SK-N-SH treated with all-trans-retinoic acid at 6 μM for 48 hours (cell line): ENCODE measurements around the gene KIF22.

Experiments used
- ATAC-seq: fragments of 200-7000 bp; cut with Tn5 transposase; 3 replicates; pipeline ENCODE4 v1.9.1; 2020; ENCODE audit warnings: mild to moderate bottlenecking, moderate library complexity
- ARNTL ChIP-seq: fragments of 450-650 bp; formaldehyde crosslinking; IDR thresholded peaks from 2 replicates; pipeline ENCODE4 v1.5.0; 2020; ENCODE audit warnings: low read depth, mild to moderate bottlenecking, moderate library complexity, borderline replicate concordance
- BACH2 ChIP-seq: fragments of 250-450 bp; sonication (Bioruptor Pico); IDR thresholded peaks from 2 replicates; pipeline ENCODE4 v1.9.0; 2021; ENCODE audit warnings: mild to moderate bottlenecking, borderline replicate concordance
- CSDC2 ChIP-seq: fragments of 250-450 bp; sonication (Bioruptor Pico); IDR thresholded peaks from 2 replicates; pipeline ENCODE4 v1.5.0; 2020; ENCODE audit warnings: mild to moderate bottlenecking, moderate library complexity
- ESRRG ChIP-seq: fragments of 250-450 bp; sonication (Bioruptor Pico); IDR thresholded peaks from 2 replicates; pipeline ENCODE4 v1.6.1; 2021; ENCODE audit warnings: mild to moderate bottlenecking
- GLIS3 ChIP-seq: fragments of 250-450 bp; sonication (Bioruptor Pico); IDR thresholded peaks from 2 replicates; pipeline ENCODE4 v1.5.0; 2020; ENCODE audit warnings: mild to moderate bottlenecking, moderate library complexity
- ISL1 ChIP-seq: fragments of 250-450 bp; sonication (Bioruptor Pico); IDR thresholded peaks from 2 replicates; pipeline ENCODE4 v2.1.2; 2022; ENCODE audit warnings: mild to moderate bottlenecking, moderate library complexity
- PPARA ChIP-seq: fragments of 250-450 bp; sonication (Bioruptor Pico); IDR thresholded peaks from 2 replicates; pipeline ENCODE4 v1.5.0; 2020; ENCODE audit warnings: mild to moderate bottlenecking, borderline replicate concordance
- RARB ChIP-seq: fragments of 250-450 bp; sonication (Bioruptor Pico); IDR thresholded peaks from 2 replicates; pipeline ENCODE4 v1.8.0; 2021; ENCODE audit warnings: mild to moderate bottlenecking, moderate library complexity
- SNAI2 ChIP-seq: fragments of 250-450 bp; sonication (Bioruptor Pico); IDR thresholded peaks from 2 replicates; pipeline ENCODE4 v1.5.0; 2020; ENCODE audit warnings: mild to moderate bottlenecking, moderate library complexity
- TCF4 ChIP-seq: fragments of 250-450 bp; sonication (Bioruptor Pico); IDR thresholded peaks from 2 replicates; pipeline ENCODE4 v1.8.0; 2021; ENCODE audit warnings: mild to moderate bottlenecking, moderate library complexity, borderline replicate concordance
- ZC3H10 ChIP-seq: fragments of 250-450 bp; sonication (Bioruptor Pico); IDR thresholded peaks from 2 replicates; pipeline ENCODE4 v1.5.1; 2021; ENCODE audit warnings: mild to moderate bottlenecking, moderate library complexity
- ZFP3 ChIP-seq: fragments of 250-450 bp; sonication (Bioruptor Pico); IDR thresholded peaks from 2 replicates; pipeline ENCODE4 v1.5.0; 2020; ENCODE audit warnings: mild to moderate bottlenecking, moderate library complexity
- ZFP30 ChIP-seq: fragments of 450-650 bp; formaldehyde crosslinking; IDR thresholded peaks from 2 replicates; pipeline ENCODE4 v1.5.0; 2022; ENCODE audit warnings: mild to moderate bottlenecking, moderate library complexity
- ZNF565 ChIP-seq: fragments of 450-650 bp; formaldehyde crosslinking; conservative IDR thresholded peaks from 2 replicates; pipeline ENCODE4 v1.5.0; 2020; ENCODE audit warnings: low read depth, mild to moderate bottlenecking, moderate library complexity
- ZNF70 ChIP-seq: fragments of 450-650 bp; formaldehyde crosslinking; IDR thresholded peaks from 2 replicates; pipeline ENCODE4 v1.5.0; 2020; ENCODE audit warnings: mild to moderate bottlenecking, moderate library complexity
- ZNF8 ChIP-seq: fragments of 450-650 bp; formaldehyde crosslinking; IDR thresholded peaks from 2 replicates; pipeline ENCODE4 v1.5.0; 2020; ENCODE audit warnings: mild to moderate bottlenecking, moderate library complexity
- TF ChIP-seq, protein P1 (sequence below): fragments of 250-450 bp; sonication (Bioruptor Pico); IDR thresholded peaks from 2 replicates; pipeline ENCODE4 v1.8.0; 2021; ENCODE audit warnings: low read depth, mild to moderate bottlenecking, moderate library complexity, borderline replicate concordance
- TF ChIP-seq, protein P2 (sequence below): fragments of 250-450 bp; sonication (Bioruptor Pico); IDR thresholded peaks from 2 replicates; pipeline ENCODE4 v1.5.1; 2021; ENCODE audit warnings: mild to moderate bottlenecking, moderate library complexity
- TF ChIP-seq, protein P3 (sequence below): fragments of 250-450 bp; sonication (Bioruptor Pico); IDR thresholded peaks from 2 replicates; pipeline ENCODE4 v1.5.1; 2020; ENCODE audit warnings: low read depth, mild to moderate bottlenecking, moderate library complexity
- TF ChIP-seq, protein P4 (sequence below): fragments of 250-450 bp; sonication (Bioruptor Pico); IDR thresholded peaks from 2 replicates; pipeline ENCODE4 v1.5.0; 2020; ENCODE audit warnings: mild to moderate bottlenecking, moderate library complexity
- TF ChIP-seq, protein P5 (sequence below): fragments of 250-450 bp; sonication (Bioruptor Pico); IDR thresholded peaks from 2 replicates; pipeline ENCODE4 v1.8.0; 2020; ENCODE audit warnings: mild to moderate bottlenecking, moderate library complexity, borderline replicate concordance

KIF22 gene

DNA sequence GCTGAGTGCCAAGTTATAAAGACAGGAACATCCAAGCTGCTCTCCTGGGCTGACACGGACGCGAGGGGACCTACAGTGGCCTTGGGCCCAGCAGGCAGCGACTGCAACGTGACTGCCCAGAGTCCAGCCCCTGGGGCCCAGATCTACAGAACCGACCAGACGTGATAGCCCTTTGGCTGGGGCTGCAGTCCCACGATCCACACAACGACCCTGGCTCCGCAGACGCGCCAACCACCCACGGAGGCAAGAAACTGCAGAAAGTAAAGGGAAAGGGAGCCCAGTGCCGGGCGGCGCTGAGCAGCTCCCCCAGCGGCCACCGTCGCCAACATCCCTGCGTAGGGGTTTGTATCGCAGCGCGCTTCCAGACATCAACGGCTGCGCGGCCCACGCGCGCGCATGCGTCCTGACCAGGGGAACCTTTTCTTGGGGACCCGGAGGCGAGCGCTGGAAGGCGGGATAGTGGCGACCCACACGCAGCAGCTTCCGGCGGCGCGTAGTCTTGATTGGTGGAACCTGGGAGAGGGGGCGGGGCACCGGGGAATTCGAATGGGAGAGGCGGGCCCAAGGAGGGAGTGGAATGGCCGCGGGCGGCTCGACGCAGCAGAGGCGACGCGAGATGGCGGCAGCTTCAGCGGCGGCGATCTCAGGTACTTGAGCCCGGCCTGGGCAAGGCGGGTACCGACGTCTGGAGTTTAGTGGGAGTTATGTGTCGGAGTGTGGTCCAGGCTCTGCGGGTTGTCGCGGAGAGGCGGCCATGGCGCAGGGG lies at the start of gene KIF22:
Gene KIF22 (plus strand): TSS at position 569 of the 766 bp plus-strand sequence. CDS start 9 bp downstream, at position 578.
- peak; percentile 99 for ATAC-seq
- TF ChIP-seq ZNF70 (CRISPR knock-in tag) (no peak), PPARA (no peak), ARNTL (no peak), ZNF8 (CRISPR knock-in tag) (no peak), BACH2 (no peak), ESRRG (CRISPR knock-in tag) (no peak), ZC3H10 (CRISPR knock-in tag) (no peak), RARB (no peak), GLIS3 (CRISPR knock-in tag) (no peak), TCF4 (CRISPR knock-in tag) (no peak)

DNA sequence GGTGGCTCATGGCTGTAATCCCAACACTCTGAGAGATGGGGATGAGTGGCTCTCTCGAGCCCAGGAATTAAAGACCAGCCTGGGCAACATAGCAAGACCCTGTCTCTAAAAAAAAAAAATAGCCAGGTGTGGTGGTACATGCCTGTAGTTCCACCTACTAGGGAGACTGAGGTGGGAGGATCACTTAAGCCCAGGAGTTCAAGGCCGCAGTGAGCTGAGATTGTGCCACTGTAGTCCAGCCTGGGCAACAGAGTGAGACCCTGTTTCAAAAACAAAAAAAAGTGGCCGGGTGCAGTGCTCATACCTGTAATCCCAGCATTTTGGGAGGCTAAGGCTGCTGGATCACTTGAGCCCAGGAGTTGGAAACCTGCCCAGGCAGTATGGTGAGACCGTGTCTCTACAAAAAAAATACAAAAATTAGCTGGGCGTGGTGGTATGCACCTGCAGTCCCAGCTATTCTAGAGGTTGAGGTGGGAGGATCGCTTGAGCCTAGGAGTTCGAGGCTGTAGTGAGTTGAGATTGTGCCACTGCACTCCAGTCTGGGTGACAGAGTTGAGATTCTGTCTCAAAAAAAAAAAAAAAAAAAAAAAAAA lies 47.8 kb upstream of the KIF22 start:
- TF ChIP-seq PPARA (no peak), CSDC2 (no peak), ESRRG (CRISPR knock-in tag) (no peak), ARNTL (no peak), BACH2 (no peak), TCF4 (CRISPR knock-in tag) (no peak), ZNF70 (CRISPR knock-in tag) (no peak), SNAI2 (CRISPR knock-in tag) (no peak), ISL1 (CRISPR knock-in tag) (no peak), GLIS3 (CRISPR knock-in tag) (no peak), ZC3H10 (CRISPR knock-in tag) (no peak), ZFP30 (CRISPR knock-in tag) (no peak), ZFP3 (no peak), ZNF565 (CRISPR knock-in tag) (no peak)
- TF ChIP-seq, protein P1, sequence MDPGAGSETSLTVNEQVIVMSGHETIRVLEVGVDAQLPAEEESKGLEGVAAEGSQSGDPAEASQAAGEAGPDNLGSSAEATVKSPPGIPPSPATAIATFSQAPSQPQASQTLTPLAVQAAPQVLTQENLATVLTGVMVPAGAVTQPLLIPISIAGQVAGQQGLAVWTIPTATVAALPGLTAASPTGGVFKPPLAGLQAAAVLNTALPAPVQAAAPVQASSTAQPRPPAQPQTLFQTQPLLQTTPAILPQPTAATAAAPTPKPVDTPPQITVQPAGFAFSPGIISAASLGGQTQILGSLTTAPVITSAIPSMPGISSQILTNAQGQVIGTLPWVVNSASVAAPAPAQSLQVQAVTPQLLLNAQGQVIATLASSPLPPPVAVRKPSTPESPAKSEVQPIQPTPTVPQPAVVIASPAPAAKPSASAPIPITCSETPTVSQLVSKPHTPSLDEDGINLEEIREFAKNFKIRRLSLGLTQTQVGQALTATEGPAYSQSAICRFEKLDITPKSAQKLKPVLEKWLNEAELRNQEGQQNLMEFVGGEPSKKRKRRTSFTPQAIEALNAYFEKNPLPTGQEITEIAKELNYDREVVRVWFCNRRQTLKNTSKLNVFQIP (CRISPR knock-in tag): no peak
- TF ChIP-seq, protein P2, sequence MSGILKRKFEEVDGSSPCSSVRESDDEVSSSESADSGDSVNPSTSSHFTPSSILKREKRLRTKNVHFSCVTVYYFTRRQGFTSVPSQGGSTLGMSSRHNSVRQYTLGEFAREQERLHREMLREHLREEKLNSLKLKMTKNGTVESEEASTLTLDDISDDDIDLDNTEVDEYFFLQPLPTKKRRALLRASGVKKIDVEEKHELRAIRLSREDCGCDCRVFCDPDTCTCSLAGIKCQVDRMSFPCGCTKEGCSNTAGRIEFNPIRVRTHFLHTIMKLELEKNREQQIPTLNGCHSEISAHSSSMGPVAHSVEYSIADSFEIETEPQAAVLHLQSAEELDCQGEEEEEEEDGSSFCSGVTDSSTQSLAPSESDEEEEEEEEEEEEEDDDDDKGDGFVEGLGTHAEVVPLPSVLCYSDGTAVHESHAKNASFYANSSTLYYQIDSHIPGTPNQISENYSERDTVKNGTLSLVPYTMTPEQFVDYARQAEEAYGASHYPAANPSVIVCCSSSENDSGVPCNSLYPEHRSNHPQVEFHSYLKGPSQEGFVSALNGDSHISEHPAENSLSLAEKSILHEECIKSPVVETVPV (CRISPR knock-in tag): no peak
- TF ChIP-seq, protein P3, sequence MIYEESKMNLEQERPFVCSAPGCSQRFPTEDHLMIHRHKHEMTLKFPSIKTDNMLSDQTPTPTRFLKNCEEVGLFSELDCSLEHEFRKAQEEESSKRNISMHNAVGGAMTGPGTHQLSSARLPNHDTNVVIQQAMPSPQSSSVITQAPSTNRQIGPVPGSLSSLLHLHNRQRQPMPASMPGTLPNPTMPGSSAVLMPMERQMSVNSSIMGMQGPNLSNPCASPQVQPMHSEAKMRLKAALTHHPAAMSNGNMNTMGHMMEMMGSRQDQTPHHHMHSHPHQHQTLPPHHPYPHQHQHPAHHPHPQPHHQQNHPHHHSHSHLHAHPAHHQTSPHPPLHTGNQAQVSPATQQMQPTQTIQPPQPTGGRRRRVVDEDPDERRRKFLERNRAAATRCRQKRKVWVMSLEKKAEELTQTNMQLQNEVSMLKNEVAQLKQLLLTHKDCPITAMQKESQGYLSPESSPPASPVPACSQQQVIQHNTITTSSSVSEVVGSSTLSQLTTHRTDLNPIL (CRISPR knock-in tag): no peak
- TF ChIP-seq, protein P4, sequence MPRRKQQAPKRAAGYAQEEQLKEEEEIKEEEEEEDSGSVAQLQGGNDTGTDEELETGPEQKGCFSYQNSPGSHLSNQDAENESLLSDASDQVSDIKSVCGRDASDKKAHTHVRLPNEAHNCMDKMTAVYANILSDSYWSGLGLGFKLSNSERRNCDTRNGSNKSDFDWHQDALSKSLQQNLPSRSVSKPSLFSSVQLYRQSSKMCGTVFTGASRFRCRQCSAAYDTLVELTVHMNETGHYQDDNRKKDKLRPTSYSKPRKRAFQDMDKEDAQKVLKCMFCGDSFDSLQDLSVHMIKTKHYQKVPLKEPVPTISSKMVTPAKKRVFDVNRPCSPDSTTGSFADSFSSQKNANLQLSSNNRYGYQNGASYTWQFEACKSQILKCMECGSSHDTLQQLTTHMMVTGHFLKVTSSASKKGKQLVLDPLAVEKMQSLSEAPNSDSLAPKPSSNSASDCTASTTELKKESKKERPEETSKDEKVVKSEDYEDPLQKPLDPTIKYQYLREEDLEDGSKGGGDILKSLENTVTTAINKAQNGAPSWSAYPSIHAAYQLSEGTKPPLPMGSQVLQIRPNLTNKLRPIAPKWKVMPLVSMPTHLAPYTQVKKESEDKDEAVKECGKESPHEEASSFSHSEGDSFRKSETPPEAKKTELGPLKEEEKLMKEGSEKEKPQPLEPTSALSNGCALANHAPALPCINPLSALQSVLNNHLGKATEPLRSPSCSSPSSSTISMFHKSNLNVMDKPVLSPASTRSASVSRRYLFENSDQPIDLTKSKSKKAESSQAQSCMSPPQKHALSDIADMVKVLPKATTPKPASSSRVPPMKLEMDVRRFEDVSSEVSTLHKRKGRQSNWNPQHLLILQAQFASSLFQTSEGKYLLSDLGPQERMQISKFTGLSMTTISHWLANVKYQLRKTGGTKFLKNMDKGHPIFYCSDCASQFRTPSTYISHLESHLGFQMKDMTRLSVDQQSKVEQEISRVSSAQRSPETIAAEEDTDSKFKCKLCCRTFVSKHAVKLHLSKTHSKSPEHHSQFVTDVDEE: no peak
- TF ChIP-seq, protein P5, sequence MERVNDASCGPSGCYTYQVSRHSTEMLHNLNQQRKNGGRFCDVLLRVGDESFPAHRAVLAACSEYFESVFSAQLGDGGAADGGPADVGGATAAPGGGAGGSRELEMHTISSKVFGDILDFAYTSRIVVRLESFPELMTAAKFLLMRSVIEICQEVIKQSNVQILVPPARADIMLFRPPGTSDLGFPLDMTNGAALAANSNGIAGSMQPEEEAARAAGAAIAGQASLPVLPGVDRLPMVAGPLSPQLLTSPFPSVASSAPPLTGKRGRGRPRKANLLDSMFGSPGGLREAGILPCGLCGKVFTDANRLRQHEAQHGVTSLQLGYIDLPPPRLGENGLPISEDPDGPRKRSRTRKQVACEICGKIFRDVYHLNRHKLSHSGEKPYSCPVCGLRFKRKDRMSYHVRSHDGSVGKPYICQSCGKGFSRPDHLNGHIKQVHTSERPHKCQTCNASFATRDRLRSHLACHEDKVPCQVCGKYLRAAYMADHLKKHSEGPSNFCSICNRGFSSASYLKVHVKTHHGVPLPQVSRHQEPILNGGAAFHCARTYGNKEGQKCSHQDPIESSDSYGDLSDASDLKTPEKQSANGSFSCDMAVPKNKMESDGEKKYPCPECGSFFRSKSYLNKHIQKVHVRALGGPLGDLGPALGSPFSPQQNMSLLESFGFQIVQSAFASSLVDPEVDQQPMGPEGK (CRISPR knock-in tag): no peak
- TF ChIP-seq, all 23 proteins: peak for 0
- ATAC-seq: no peak

DNA sequence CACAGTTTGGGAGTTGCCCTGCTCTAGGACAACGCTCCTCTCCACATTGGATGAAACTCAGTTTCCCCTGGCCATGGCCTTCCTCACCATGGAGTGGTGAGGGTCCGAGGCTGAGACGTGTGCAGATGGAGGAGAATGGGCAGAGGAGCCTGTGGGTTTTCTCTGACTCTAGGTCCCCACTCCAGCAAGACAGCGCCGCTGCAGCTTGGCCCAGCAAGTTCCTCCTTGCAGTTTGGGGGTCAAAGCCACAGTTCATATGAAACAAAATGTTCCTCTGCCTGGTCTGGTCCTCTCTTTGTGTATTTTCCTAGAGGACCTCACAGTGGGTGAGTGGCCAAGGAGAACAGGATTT lies 47.1 kb upstream of the KIF22 start:
- no peak for ATAC-seq
- TF ChIP-seq, protein P2 (CRISPR knock-in tag): no peak
- TF ChIP-seq ESRRG (CRISPR knock-in tag): no peak
- TF ChIP-seq RARB: no peak
- no peak for TF ChIP-seq SNAI2 (CRISPR knock-in tag)
- TF ChIP-seq, all 23 proteins: peak for 0
